HG02970 (cell line): Measurements from ENCODE around the gene SLN.

Source experiments
- ATAC-seq: cut with Tn5 transposase; IDR thresholded peaks from one replicate; pipeline ENCODE4 v1.9.1; 2021; ENCODE audit warnings: mild to moderate bottlenecking, moderate library complexity, moderate number of reproducible peaks; ENCODE audit not compliant: unreplicated experiment, low FRiP score

Gene SLN

GRCh38 chr11:107720303-107720774 lies 8.5 kb upstream of the SLN start:
- no peak for ATAC-seq

DNA sequence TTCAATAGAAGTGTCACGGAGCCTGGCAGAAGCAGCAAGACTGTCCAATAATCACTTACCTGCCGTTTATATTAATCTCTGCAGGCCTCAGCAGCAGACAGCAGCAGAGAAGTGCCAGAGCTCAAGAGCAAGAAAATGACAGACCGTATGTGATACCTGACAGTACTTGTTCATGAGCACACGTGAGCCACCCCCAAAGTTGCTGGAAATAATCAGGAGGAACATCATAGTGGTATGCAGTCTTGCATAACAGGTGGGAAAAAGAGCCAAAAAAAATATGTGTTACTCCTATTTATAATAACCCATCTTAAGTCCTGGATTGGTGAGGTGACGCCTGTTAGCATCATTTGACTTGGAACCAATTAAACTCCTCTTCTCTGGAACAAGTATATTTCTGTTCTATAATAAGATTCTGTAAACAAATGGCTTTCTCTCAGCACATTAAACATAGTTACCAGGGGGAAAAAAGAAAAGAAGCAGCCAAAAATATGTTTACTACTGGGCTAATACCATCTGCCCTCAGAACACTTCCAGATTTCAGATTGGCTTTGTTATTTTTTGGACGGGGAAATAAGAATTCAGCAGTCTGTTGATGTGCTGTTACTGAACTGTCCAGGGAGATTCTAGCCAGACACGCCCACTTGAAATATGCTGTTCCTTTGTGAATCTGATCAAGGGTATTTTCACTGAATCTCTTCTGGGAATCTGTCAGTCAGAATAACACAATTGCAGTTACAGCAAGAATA lies 7.9 kb upstream of the SLN start:
- no peak for ATAC-seq

DNA sequence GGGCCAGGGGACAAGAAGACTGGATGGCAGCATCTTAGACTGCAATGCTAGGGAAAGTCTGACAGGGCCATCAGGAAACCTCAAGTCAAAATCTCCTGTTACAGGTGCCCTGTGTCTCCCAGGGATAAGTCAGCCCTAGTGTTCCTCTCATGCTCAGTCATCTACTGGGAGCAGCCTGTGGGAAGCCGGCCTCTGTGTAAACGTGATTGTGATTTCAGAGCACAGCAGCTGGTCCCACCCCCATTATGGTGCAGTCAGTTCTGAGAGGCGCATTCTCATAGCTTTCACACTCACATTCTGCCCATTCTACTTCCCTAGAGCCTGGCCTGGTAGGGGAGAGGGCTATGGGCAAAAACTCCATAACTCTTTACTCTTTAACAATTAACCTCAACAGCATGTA lies 7.2 kb upstream of the SLN start:
- no peak for ATAC-seq

DNA sequence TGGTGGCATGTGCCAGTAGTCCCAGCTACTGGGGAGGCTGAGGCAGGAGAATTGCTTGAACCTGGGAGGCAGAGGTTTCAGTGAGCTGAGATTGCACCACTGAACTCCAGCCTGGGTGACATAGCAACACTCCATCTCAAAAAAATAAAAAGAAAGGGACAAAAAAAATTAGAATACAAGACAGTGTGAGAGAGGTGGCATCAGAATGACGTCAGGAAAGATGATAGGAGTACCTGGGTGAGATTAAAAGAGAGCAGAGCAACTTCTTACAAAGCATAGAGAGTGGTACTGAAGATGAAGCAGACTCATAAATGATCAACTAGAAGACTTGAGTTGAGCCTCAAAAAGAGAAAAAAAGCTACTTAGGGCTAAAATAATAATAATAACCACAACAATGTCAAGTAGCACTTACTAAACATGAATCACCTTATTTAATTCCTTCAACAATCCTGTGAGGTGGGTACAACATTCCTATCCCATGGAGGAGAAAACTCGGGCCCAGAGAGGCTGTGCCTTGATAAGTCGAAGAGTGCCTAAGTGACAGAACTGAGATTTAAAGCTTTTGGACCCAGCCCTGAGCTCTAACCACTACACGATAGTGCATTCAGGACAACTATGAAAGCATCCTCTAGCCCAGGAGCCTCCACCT lies 5.2 kb upstream of the SLN start:
- no peak for ATAC-seq

DNA sequence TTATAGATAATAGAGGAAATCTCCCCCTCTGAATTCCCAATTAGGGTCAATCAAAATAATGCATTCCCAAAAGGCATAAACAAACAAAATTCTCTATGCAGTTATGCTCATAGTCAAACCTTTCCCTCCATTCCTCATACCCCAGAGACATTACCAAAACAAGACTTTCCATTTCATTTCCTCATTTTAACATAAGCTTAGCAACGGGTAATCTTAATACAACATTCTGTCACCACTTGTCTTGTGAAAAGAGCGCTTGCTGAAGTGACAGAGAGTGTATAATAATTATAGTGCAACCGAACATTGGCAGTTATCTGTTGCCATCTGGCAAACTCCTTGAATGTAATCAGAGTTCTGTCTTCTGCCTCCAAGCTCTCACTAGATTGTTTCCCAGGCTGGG lies 1.2 kb upstream of the SLN start:
- no peak for ATAC-seq

DNA sequence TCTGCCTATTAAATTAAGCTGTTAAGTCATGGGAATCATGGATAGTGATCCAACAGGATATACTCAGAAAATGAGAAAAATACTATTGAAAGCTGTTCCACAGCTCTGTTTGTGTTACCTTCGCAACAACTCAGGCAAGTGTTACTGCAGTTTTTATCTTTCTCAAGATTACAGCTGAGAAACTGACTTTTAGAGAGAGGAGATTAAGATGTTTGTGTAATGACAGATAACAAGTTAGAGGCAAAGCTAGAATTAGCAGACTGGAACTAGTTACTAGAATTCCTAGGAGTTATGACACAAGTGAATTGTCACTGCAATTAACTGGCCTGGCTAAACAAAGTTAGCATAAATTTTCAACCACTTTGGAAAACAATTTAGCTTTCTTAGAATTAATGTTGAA lies 1.6 kb downstream of the SLN start:
- no peak for ATAC-seq

DNA sequence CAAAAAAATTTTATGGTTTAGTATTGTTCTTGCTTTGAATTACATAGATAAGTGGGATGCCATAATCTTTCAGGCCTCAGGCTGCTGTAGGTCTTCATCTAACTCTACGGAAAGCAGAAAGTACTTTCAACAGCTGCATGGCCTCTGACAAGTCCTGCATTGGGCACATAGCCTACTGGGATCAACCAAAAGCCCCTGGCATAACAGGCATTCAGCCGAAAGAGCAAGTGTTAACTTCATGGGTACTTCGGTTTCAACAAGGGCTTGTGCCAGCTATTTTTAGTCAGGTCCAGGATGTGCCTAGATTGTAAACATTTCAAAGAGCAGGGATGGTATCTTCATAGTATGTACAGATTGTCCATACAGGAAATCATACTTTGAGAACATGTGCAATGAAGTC lies 3.1 kb downstream of the SLN start:
- ATAC-seq, result no peak

DNA sequence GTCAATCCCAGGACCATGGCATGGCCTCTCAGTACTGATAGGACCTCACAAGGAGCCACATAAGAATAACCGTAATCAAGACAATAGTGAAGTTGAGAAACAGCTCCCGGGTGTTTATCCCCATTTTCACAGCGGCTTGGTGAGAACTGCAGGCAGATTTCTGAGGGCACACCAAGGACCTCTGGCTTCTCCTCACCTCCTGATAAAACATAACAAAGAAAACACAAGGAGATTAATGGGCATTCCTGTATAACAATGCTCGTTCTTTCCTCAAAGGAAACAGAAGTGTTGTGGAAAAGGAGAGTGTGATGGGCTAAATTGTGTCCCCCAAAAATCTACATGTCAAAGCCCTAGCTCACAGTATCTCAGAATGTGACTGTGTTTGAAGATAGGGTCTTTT lies 4.0 kb downstream of the SLN start:
- ATAC-seq, result no peak

DNA sequence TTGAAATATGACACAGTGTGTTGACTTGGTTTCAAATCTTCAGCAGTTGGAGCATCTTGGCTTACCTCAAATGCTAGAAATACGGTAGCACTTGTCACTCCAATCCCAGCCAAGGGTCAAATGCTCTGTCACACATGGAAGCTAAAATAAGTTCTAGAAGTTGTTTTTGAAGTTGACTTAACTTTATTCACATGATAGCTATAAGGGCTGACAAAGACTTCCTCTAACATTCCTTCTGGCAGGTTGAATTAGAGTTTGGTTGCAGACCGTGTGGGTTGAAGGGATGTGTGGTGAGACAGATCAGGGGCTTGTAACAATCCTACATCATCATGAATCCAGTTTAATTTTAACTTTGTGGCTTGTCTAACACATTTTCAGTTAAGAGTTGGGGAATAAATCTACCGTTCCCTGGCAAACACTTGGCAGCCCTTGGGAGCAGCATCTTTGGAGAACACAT lies 4.6 kb downstream of the SLN start:
- no peak for ATAC-seq

GRCh38 chr11:107706531-107706930 lies 5.3 kb downstream of the SLN start:
- ATAC-seq, result no peak

DNA sequence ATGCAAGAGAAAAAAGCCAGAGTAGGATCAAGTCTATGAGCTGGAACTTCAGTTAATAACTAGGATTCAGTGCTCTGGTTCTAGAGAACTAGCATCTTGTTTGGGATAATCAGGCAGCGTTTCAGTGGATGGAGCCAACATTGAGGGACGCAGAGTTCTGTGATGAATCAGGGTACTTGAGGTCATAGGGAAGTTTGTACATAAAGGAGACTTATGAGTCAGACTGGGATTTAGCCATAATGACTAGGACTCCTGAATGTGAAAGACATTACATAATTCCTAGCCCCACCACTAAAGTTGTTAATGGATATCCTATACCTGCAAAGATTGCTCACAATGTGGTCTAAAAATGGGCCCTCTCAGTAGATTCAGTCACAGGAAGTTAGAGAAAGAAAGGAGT lies 6.8 kb downstream of the SLN start:
- no peak for ATAC-seq

DNA sequence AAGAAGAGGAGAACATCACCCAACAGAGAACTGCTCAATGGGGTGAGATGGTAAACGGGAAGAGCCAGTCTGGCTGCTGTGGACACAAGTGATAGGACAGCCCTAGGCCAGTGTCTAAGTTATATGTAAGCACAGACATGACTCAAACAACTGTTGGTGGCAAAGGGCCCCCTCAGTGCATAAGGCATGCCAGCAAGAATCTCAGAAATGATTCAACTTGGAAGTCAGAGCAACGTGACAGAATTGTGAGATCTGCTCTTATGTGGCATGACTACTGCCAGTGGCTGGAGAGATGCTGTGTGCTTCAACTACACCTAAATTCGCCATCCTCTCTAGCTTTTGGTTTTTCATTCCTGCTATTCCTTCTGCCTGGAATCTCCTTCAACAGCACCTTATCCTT lies 7.4 kb downstream of the SLN start:
- ATAC-seq, result no peak

- no peak for ATAC-seq
Measured at GRCh38 chr11:107702723-107703122, 9.1 kb downstream of the SLN start.

DNA sequence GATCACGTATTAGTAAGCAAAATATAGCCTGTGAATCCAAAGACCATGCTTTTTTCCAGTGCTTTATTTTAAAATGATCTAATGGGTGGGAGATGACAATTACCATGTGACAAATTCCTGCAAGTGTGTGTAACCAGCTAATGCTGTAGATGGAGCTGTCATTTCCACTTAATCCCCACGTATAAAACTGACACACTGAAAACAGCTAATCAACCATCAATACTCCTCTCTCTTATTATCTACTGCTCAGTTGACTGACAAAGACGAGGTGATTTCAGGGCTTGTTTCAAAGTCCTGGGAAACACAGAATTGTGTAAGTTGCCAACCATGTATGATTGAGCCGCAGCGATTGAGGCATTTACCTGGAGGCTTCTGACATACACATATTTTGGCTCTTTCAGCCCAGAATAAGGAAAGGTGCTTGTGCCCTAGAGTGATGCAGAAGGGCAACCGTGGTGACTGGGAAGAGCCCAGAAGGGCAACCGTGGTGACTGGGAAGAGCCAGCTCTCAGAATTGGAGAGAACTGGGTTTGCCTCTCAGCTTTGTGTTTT lies 9.7 kb downstream of the SLN start:
- no peak for ATAC-seq

GRCh38 chr11:107699371-107700285 lies 12.2 kb downstream of the SLN start:
- no peak for ATAC-seq

GRCh38 chr11:107697291-107697690 lies 14.6 kb downstream of the SLN start:
- no peak for ATAC-seq

DNA sequence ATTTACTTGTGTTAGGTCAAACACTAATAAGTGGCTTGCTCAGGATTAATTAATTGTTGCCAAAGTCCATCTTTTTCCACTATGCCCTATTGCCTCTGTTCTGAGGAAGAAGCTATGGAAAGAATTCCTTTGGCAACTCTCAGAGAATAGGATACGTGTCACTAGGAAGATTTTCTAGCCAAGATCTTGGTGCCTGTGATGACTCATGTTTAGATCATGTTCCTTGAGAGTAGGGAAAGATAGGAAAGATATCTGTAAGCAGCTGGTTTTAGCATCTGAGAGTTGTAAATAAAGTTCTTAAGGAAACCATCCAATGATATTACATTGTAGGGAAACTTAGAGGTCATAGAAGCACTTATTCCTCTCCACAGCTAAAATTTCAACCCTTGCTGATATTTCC lies 15.7 kb downstream of the SLN start:
- no peak for ATAC-seq

DNA sequence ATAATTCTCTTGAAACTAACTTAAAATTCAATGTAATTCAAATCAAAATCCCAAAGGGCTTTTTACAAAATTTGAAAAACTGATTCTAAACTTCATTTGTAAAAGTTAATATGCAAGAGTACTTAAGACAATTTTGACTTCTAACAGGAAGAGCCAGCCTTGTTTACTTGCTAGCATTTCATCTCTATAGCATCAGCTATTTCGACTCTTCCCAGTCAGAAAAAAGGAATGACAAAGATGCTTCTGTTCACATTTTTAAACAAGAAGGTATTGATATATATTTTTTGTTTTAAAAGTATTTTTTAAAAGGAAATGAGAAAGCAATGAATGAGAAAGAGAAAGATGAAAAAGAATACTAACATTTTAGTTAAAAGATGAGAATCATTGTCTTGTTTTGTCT lies 16.4 kb downstream of the SLN start:
- ATAC-seq, result no peak

- ATAC-seq, result no peak
Measured at GRCh38 chr11:107691000-107691750, 20.7 kb downstream of the SLN start.
